NCI-H128 (cell line): ENCODE measurements around the gene LRRC25.

ENCODE experiments used
- DNase-seq: peaks from one replicate; lab custom pipeline; 2025; ENCODE audit not compliant: unreplicated experiment; lab: John Stamatoyannopoulos, UW

Gene LRRC25

GRCh38 chr19:18348171-18348570 lies 49.3 kb downstream of the LRRC25 start:
- DNase-seq: no peak

- DNase-seq: no peak
Observed at GRCh38 chr19:18346091-18346490, 51.3 kb downstream of the LRRC25 start.

GRCh38 chr19:18345296-18345695 lies 52.1 kb downstream of the LRRC25 start:
- no peak for DNase-seq

GRCh38 chr19:18344582-18344950 lies 52.9 kb downstream of the LRRC25 start:
- DNase-seq: no peak

GRCh38 chr19:18342090-18342632 lies 55.3 kb downstream of the LRRC25 start:
- no peak for DNase-seq
